ENCODE measurements around the gene RND3. TPM values are rescaled to one million over a fixed set of nuclear protein-coding genes. Genes with fewer than 3 reads are reported as not detected.

The RND3 gene
- total RNA-seq, 2 donors from 2014 or later: not detected

DNA sequence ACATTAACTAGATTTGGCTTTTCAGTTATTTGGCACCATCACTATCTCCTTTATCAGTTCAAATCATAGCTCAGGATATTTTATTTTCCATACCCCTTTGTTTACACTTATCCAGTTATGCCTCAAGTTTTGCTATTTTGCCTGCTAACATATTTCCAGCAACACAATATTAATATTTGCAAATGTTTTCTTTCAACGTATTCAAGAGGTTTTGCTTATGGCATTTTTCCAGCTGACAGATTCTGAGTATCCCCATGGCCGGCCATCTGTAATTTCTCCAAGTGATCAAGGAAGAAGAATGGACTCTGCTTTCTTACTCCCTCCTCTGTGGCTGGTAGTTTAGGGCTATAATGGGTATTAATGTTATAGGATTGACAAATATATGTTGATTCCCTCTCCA, 49.4 kb downstream of the RND3 start:
- Mint-ChIP-seq H3K36me3 (ENCODE audit: insufficient read depth in 2 of 2) (no peaks in the 10 kb centered on the region), H3K4me1 (ENCODE audit: low read depth) (no peaks in the 10 kb centered on the region), H3K27ac (no peak overlapping the region), H3K27me3 (ENCODE audit: low read depth) (no peaks in the 10 kb centered on the region), H3K4me3 (no peak overlapping the region), H3K9me3 (peaks cover 4 to 7% of the 10 kb centered on the region in 2 donors)
- ATAC-seq (replicated peaks in 1 of 2) (no peak), DNase-seq (no peak)

GRCh38 chr2:150432312-150432625, 55.2 kb downstream of the RND3 start:
- Mint-ChIP-seq H3K36me3 (ENCODE audit: insufficient read depth in 2 of 2) (no peaks in the 10 kb centered on the region), H3K27me3 (ENCODE audit: low read depth) (no peaks in the 10 kb centered on the region), H3K9me3 (peaks cover 4 to 7% of the 10 kb centered on the region in 2 donors), H3K4me1 (ENCODE audit: low read depth) (no peaks in the 10 kb centered on the region), H3K27ac (no peak overlapping the region), H3K4me3 (no peak overlapping the region)
- DNase-seq (no peak), ATAC-seq (replicated peaks in 1 of 2) (no peak)

- ATAC-seq (replicated peaks in 1 of 2): no peak
- H3K4me1 Mint-ChIP-seq (ENCODE audit: low read depth): no peaks in the 10 kb centered on the region
- H3K4me3 Mint-ChIP-seq: no peak overlapping the region
- H3K27ac Mint-ChIP-seq: no peak overlapping the region
- peaks cover 3 to 4% of the 10 kb centered on the region in 2 donors for H3K9me3 Mint-ChIP-seq
- DNase-seq: no peak
- H3K36me3 Mint-ChIP-seq (ENCODE audit: insufficient read depth in 2 of 2): no peaks in the 10 kb centered on the region
- H3K27me3 Mint-ChIP-seq (ENCODE audit: low read depth): no peaks in the 10 kb centered on the region
These were observed 55.7 kb downstream of the RND3 start for GRCh38 chr2:150431561-150432311.

GRCh38 chr2:150429384-150429961, 58.0 kb downstream of the RND3 start:
- Mint-ChIP-seq H3K36me3 (ENCODE audit: insufficient read depth in 2 of 2) (no peaks in the 10 kb centered on the region), H3K27me3 (ENCODE audit: low read depth) (no peaks in the 10 kb centered on the region), H3K9me3 (no peaks in the 10 kb centered on the region), H3K4me3 (no peak overlapping the region), H3K4me1 (ENCODE audit: low read depth) (no peaks in the 10 kb centered on the region), H3K27ac (no peak overlapping the region)
- DNase-seq (no peak), ATAC-seq (replicated peaks in 1 of 2) (no peak)

- no peak for ATAC-seq (replicated peaks in 1 of 2)
- no peak for DNase-seq
- Mint-ChIP-seq H3K27me3 (ENCODE audit: low read depth) (no peaks in the 10 kb centered on the region), H3K27ac (no peak overlapping the region), H3K4me3 (no peak overlapping the region), H3K4me1 (ENCODE audit: low read depth) (no peaks in the 10 kb centered on the region), H3K36me3 (ENCODE audit: insufficient read depth in 2 of 2) (no peaks in the 10 kb centered on the region), H3K9me3 (no peaks in the 10 kb centered on the region)
These were observed 58.8 kb downstream of the RND3 start for GRCh38 chr2:150428641-150429040.

GRCh38 chr2:150427298-150427697, 60.2 kb downstream of the RND3 start:
- Mint-ChIP-seq H3K9me3 (peaks cover 0 to 1% of the 10 kb centered on the region in 2 donors), H3K4me3 (no peak overlapping the region), H3K27ac (no peak overlapping the region), H3K27me3 (ENCODE audit: low read depth) (no peaks in the 10 kb centered on the region), H3K4me1 (ENCODE audit: low read depth) (no peaks in the 10 kb centered on the region), H3K36me3 (ENCODE audit: insufficient read depth in 2 of 2) (no peaks in the 10 kb centered on the region)
- DNase-seq (no peak), ATAC-seq (replicated peaks in 1 of 2) (no peak)

DNA sequence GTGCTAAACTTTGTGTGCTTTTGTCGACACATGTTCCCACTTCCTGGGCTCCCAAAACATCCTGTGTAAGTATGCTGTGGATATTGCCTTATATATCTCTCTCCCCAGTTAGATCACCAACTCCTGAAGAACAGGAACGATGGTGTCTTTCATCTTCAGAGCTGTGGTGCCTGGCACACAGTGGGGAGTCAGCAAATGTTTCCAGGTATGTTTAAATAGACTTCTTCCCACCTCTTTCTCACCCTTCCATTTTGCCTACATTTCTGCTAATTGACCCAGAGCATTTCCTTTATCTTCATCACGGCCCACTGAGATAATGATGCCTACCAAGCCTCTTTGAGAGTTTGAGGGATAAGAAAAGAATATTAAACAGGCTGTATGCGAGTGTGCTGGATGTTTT, 60.7 kb downstream of the RND3 start:
- ATAC-seq (replicated peaks in 1 of 2) (no peak), DNase-seq (no peak)
- H3K27me3 Mint-ChIP-seq (ENCODE audit: low read depth): no peaks in the 10 kb centered on the region
- no peaks in the 10 kb centered on the region for H3K36me3 Mint-ChIP-seq (ENCODE audit: insufficient read depth in 2 of 2)
- no peak overlapping the region for H3K4me3 Mint-ChIP-seq
- H3K9me3 Mint-ChIP-seq: peaks cover 0 to 2% of the 10 kb centered on the region in 2 donors
- H3K4me1 Mint-ChIP-seq (ENCODE audit: low read depth): no peaks in the 10 kb centered on the region
- no peak overlapping the region for H3K27ac Mint-ChIP-seq

GRCh38 chr2:150426315-150426714, 61.2 kb downstream of the RND3 start:
- Mint-ChIP-seq H3K27ac (no peak overlapping the region), H3K36me3 (ENCODE audit: insufficient read depth in 2 of 2) (no peaks in the 10 kb centered on the region), H3K27me3 (ENCODE audit: low read depth) (no peaks in the 10 kb centered on the region), H3K4me3 (no peak overlapping the region), H3K4me1 (ENCODE audit: low read depth) (no peaks in the 10 kb centered on the region), H3K9me3 (peaks cover 0 to 2% of the 10 kb centered on the region in 2 donors)
- DNase-seq (no peak), ATAC-seq (replicated peaks in 1 of 2) (no peak)

GRCh38 chr2:150425121-150425955, 62.1 kb downstream of the RND3 start:
- DNase-seq: no peak
- no peak overlapping the region for H3K4me3 Mint-ChIP-seq
- H3K27ac Mint-ChIP-seq: no peak overlapping the region
- H3K27me3 Mint-ChIP-seq (ENCODE audit: low read depth): no peaks in the 10 kb centered on the region
- H3K9me3 Mint-ChIP-seq: peaks cover 0 to 2% of the 10 kb centered on the region in 2 donors
- H3K36me3 Mint-ChIP-seq (ENCODE audit: insufficient read depth in 2 of 2): no peaks in the 10 kb centered on the region
- no peak for ATAC-seq (replicated peaks in 1 of 2)
- H3K4me1 Mint-ChIP-seq (ENCODE audit: low read depth): no peaks in the 10 kb centered on the region

DNA sequence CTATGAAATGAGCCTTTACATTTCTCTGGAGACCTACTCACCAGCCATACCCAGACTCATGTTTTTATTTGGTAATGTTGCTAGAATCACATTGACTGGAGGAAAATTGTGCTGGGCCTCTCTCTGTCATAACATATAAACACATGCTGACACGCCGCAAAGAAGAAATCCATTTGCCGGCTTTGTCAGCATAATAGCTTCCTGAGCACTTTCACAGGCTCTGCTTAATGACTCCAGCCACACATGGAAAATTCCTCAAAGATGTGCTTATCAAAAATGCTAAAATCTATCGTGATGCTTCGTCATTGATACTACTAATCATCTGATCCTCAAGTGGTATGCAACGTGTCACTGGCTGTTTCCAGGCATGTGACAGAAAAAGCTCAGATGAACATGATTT, 63.1 kb downstream of the RND3 start:
- no peak overlapping the region for H3K27ac Mint-ChIP-seq
- peaks cover 0 to 2% of the 10 kb centered on the region in 2 donors for H3K9me3 Mint-ChIP-seq
- no peak overlapping the region for H3K4me3 Mint-ChIP-seq
- H3K27me3 Mint-ChIP-seq (ENCODE audit: low read depth): no peaks in the 10 kb centered on the region
- no peaks in the 10 kb centered on the region for H3K4me1 Mint-ChIP-seq (ENCODE audit: low read depth)
- no peak for DNase-seq
- no peaks in the 10 kb centered on the region for H3K36me3 Mint-ChIP-seq (ENCODE audit: insufficient read depth in 2 of 2)
- ATAC-seq (replicated peaks in 1 of 2): no peak

DNA sequence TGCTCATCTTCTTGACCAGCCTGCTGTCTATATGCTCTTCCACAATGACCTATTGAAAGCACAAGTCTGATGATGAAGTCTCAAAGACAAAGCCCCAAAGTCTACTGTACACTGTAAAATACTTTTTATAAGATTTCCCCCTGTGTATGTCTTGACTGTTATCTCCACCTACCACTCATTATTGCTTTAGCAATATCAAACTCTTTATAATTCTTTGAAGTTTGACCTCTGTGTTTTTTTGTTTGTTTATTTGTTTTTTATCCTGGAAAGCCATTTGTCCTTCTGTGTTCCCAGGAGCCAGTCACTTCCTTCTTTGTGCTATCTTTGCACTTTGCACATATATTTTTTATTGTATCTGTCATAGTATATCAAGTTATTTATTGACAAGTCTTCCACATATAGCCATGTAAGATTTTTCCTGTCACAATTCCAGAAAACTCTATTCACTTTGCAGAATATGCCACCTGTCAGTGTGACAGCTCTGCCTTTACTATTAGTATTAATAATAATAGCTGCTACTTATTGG, 66.3 kb downstream of the RND3 start:
- Mint-ChIP-seq H3K27me3 (ENCODE audit: low read depth) (no peaks in the 10 kb centered on the region), H3K27ac (no peak overlapping the region), H3K4me3 (no peak overlapping the region), H3K9me3 (peaks cover 1 to 2% of the 10 kb centered on the region in 2 donors), H3K4me1 (ENCODE audit: low read depth) (no peaks in the 10 kb centered on the region), H3K36me3 (ENCODE audit: insufficient read depth in 2 of 2) (no peaks in the 10 kb centered on the region)
- DNase-seq (no peak), ATAC-seq (replicated peaks in 1 of 2) (no peak)

- H3K27ac Mint-ChIP-seq: no peak overlapping the region
- H3K4me3 Mint-ChIP-seq: no peak overlapping the region
- H3K9me3 Mint-ChIP-seq: peaks cover 1 to 2% of the 10 kb centered on the region in 2 donors
These were observed 68.6 kb downstream of the RND3 start for GRCh38 chr2:150418916-150419315.

More at GRCh38 chr2:150418916-150419315, 68.6 kb downstream of the RND3 start:
- Mint-ChIP-seq H3K36me3 (ENCODE audit: insufficient read depth in 2 of 2) (no peaks in the 10 kb centered on the region), H3K4me1 (ENCODE audit: low read depth) (no peaks in the 10 kb centered on the region), H3K27me3 (ENCODE audit: low read depth) (no peaks in the 10 kb centered on the region)
- DNase-seq: no peak
- no peak for ATAC-seq (replicated peaks in 1 of 2)

Measured in activated T-cell treated with anti-CD3 and anti-CD28 coated beads, Interleukin-2, amount 50 U/mL, for 72 hours (primary cell).